Measurements from ENCODE around the gene STON2.

Gene STON2

GRCh38 chr14:81429028-81429427 lies 28.9 kb upstream of the STON2 start:
- Histone ChIP-seq H3K27ac (no peak overlapping the region), H3K4me3 (ENCODE audit: low read depth, low read length) (no peak overlapping the region), H3K27me3 (replicated peaks) (peaks cover 5% of the 10 kb centered on the region), H3K36me3 (replicated peaks) (no peaks in the 10 kb centered on the region)
- in situ Hi-C loops (cut with HindIII; ENCODE audit: low pct_ligation_motif_present, low sequenced_read_pairs), result no loop called here
- TF ChIP-seq CTCF (IDR thresholded peaks at IDR 0.05; ENCODE audit: low read depth, low read length, missing control alignments), result no peak
- DNase-seq, result no peak

- no peak for TF ChIP-seq CTCF (IDR thresholded peaks at IDR 0.05; ENCODE audit: low read depth, low read length, missing control alignments)
- in situ Hi-C loops (cut with HindIII; ENCODE audit: low pct_ligation_motif_present, low sequenced_read_pairs), result no loop called here
- no peak overlapping the region for H3K27ac ChIP-seq
- no peak overlapping the region for H3K4me3 ChIP-seq (ENCODE audit: low read depth, low read length)
- no peak for DNase-seq
- no peaks in the 10 kb centered on the region for H3K27me3 ChIP-seq (replicated peaks)
- no peaks in the 10 kb centered on the region for H3K36me3 ChIP-seq (replicated peaks)
These were observed 27.4 kb upstream of the STON2 start for GRCh38 chr14:81427348-81428058.

- no peak for DNase-seq
- no peaks in the 10 kb centered on the region for H3K27me3 ChIP-seq (replicated peaks)
- in situ Hi-C loops (cut with HindIII; ENCODE audit: low pct_ligation_motif_present, low sequenced_read_pairs), result no loop called here
- no peak overlapping the region for H3K4me3 ChIP-seq (ENCODE audit: low read depth, low read length)
- no peaks in the 10 kb centered on the region for H3K36me3 ChIP-seq (replicated peaks)
- no peak for TF ChIP-seq CTCF (IDR thresholded peaks at IDR 0.05; ENCODE audit: low read depth, low read length, missing control alignments)
- no peak overlapping the region for H3K27ac ChIP-seq
These were observed 23.4 kb upstream of the STON2 start for GRCh38 chr14:81423504-81423903.

GRCh38 chr14:81418057-81418790 lies 18.1 kb upstream of the STON2 start:
- in situ Hi-C loops (cut with HindIII; ENCODE audit: low pct_ligation_motif_present, low sequenced_read_pairs), result no loop called here
- no peak for TF ChIP-seq CTCF (IDR thresholded peaks at IDR 0.05; ENCODE audit: low read depth, low read length, missing control alignments)
- Histone ChIP-seq H3K36me3 (replicated peaks) (no peaks in the 10 kb centered on the region), H3K27ac (no peak overlapping the region), H3K4me3 (ENCODE audit: low read depth, low read length) (no peak overlapping the region), H3K27me3 (replicated peaks) (no peaks in the 10 kb centered on the region)
- no peak for DNase-seq

GRCh38 chr14:81416981-81417380 lies 16.9 kb upstream of the STON2 start:
- DNase-seq, result no peak
- no peak overlapping the region for H3K27ac ChIP-seq
- in situ Hi-C loops (cut with HindIII; ENCODE audit: low pct_ligation_motif_present, low sequenced_read_pairs), result no loop called here

More at GRCh38 chr14:81416981-81417380, 16.9 kb upstream of the STON2 start:
- Histone ChIP-seq H3K4me3 (ENCODE audit: low read depth, low read length) (no peak overlapping the region), H3K36me3 (replicated peaks) (no peaks in the 10 kb centered on the region), H3K27me3 (replicated peaks) (no peaks in the 10 kb centered on the region)
- no peak for TF ChIP-seq CTCF (IDR thresholded peaks at IDR 0.05; ENCODE audit: low read depth, low read length, missing control alignments)
